GM12801 (cell line): ENCODE measurements around the gene VWA1.

Experiments used
- CTCF ChIP-seq: IDR thresholded peaks from one replicate; pipeline ENCODE4 v1.5.1; 2011; ENCODE audit warnings: control low read depth; ENCODE audit not compliant: insufficient read length; ENCODE audit errors: extremely low read depth

The VWA1 gene

GRCh38 chr1:1490633-1491230, 55.2 kb downstream of the VWA1 start:
- TF ChIP-seq CTCF = no peak

GRCh38 chr1:1491601-1492000, 56.1 kb downstream of the VWA1 start:
- no peak for TF ChIP-seq CTCF
